ENCODE data around the gene BCAM.

The BCAM gene

GRCh38 chr19:44818466-44819031, 9.6 kb downstream of the BCAM start:
- DNase-seq = no peak
- no peaks in the 10 kb centered on the region for H3K36me3 ChIP-seq (replicated peaks)
- H3K4me3 ChIP-seq (ENCODE audit: low read depth, low read length) = no peak overlapping the region
- H3K27ac ChIP-seq = no peak overlapping the region
- no peak for TF ChIP-seq CTCF (IDR thresholded peaks at IDR 0.05; ENCODE audit: low read depth, low read length, missing control alignments)
- in situ Hi-C loops (cut with HindIII; ENCODE audit: low pct_ligation_motif_present, low sequenced_read_pairs) = no loop called here
- peaks cover 9% of the 10 kb centered on the region for H3K27me3 ChIP-seq (replicated peaks)

- Histone ChIP-seq H3K27me3 (replicated peaks) (peaks cover 9% of the 10 kb centered on the region), H3K36me3 (replicated peaks) (no peaks in the 10 kb centered on the region), H3K27ac (no peak overlapping the region), H3K4me3 (ENCODE audit: low read depth, low read length) (no peak overlapping the region)
- no peak for TF ChIP-seq CTCF (IDR thresholded peaks at IDR 0.05; ENCODE audit: low read depth, low read length, missing control alignments)
- in situ Hi-C loops (cut with HindIII; ENCODE audit: low pct_ligation_motif_present, low sequenced_read_pairs) = no loop called here
- no peak for DNase-seq
Measured at GRCh38 chr19:44819246-44819832, 10.4 kb downstream of the BCAM start.

- no peak for TF ChIP-seq CTCF (IDR thresholded peaks at IDR 0.05; ENCODE audit: low read depth, low read length, missing control alignments)
- Histone ChIP-seq H3K4me3 (ENCODE audit: low read depth, low read length) (no peak overlapping the region), H3K27ac (no peak overlapping the region), H3K27me3 (replicated peaks) (peaks cover 9% of the 10 kb centered on the region), H3K36me3 (replicated peaks) (no peaks in the 10 kb centered on the region)
- in situ Hi-C loops (cut with HindIII; ENCODE audit: low pct_ligation_motif_present, low sequenced_read_pairs) = no loop called here
- DNase-seq = peak; percentile 20
Measured at GRCh38 chr19:44820648-44821609, 12.0 kb downstream of the BCAM start.

GRCh38 chr19:44822177-44822576, 13.3 kb downstream of the BCAM start:
- Histone ChIP-seq H3K4me3 (ENCODE audit: low read depth, low read length) (no peak overlapping the region), H3K27ac (no peak overlapping the region), H3K27me3 (replicated peaks) (peaks cover 9% of the 10 kb centered on the region), H3K36me3 (replicated peaks) (no peaks in the 10 kb centered on the region)
- no peak for TF ChIP-seq CTCF (IDR thresholded peaks at IDR 0.05; ENCODE audit: low read depth, low read length, missing control alignments)
- no peak for DNase-seq
- in situ Hi-C loops (cut with HindIII; ENCODE audit: low pct_ligation_motif_present, low sequenced_read_pairs) = no loop called here

- in situ Hi-C loops (cut with HindIII; ENCODE audit: low pct_ligation_motif_present, low sequenced_read_pairs) = no loop called here
- peaks cover 9% of the 10 kb centered on the region for H3K27me3 ChIP-seq (replicated peaks)
- no peak overlapping the region for H3K27ac ChIP-seq
- H3K4me3 ChIP-seq (ENCODE audit: low read depth, low read length) = no peak overlapping the region
- no peaks in the 10 kb centered on the region for H3K36me3 ChIP-seq (replicated peaks)
- no peak for TF ChIP-seq CTCF (IDR thresholded peaks at IDR 0.05; ENCODE audit: low read depth, low read length, missing control alignments)
- DNase-seq = no peak
Measured at GRCh38 chr19:44822670-44823372, 13.9 kb downstream of the BCAM start.
